Skin epidermis (tissue), 12 donors: Measurements from ENCODE around the gene STAG1.
"Not testable (repeated sequence)": the region's sequence is repeated elsewhere in the genome, so short reads cannot be mapped to it uniquely, and the experiment has no call there.

Experiments
- H3K27ac ChIP-seq, 21 experiments: fragments of 200-600 bp; sonication (generic) in 11 of 21; one replicate each; pipeline ENCODE4 v1.5.0; 2020; ENCODE audit warnings: mild to moderate bottlenecking in 3 of 21, inconsistent platforms in 2 of 21, moderate library complexity in 2 of 21
- H3K4me3 ChIP-seq, 7 experiments: fragments of 200-600 bp; sonication (generic) in 2 of 7; one replicate each; pipeline ENCODE4 v1.5.0; 2020; ENCODE audit warnings: inconsistent platforms in 2 of 7, mild to moderate bottlenecking in 2 of 7, moderate library complexity in 1 of 7

STAG1 gene

DNA sequence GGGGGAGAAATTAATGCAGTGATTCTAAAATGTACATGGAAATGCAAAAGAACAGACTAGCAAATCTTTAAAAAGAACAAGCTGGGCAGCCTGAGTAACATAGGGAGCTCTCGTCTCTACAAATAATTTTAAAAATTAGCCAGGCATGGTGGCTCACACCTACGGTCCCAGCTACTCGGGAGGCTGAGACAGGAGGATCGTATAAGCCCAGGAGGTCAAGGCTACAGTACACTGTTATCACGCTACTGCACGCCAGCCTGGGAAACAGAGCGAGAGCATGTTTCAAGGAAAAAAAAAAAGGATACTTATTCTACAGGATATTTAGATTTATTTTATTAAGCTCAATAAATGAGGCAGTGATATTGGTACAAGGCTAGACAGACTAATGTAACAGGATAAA is 40.9 kb downstream of the STAG1 start:
- no peak overlapping the region for H3K27ac ChIP-seq
- no peak overlapping the region for H3K4me3 ChIP-seq

DNA sequence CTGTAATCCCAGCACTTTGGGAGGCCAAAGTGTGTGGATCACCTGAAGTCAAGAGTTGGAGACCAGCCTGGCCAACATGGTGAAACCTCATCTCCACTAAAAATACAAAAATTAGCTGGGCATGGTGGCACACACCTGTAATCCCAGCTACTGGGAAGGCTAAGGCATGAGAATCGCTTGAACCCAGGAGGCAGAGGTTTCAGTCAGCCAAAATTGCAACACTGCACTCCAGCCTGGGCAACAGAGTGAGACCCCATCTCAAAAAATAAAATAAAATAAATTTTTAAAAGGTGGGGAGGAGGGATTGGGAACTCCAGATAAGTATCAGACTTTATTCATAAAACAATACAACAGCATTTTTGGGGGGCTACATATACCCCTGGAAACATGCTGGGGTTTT is 42.4 kb downstream of the STAG1 start:
- not testable (repeated sequence) for H3K4me3 ChIP-seq, H3K27ac ChIP-seq

DNA sequence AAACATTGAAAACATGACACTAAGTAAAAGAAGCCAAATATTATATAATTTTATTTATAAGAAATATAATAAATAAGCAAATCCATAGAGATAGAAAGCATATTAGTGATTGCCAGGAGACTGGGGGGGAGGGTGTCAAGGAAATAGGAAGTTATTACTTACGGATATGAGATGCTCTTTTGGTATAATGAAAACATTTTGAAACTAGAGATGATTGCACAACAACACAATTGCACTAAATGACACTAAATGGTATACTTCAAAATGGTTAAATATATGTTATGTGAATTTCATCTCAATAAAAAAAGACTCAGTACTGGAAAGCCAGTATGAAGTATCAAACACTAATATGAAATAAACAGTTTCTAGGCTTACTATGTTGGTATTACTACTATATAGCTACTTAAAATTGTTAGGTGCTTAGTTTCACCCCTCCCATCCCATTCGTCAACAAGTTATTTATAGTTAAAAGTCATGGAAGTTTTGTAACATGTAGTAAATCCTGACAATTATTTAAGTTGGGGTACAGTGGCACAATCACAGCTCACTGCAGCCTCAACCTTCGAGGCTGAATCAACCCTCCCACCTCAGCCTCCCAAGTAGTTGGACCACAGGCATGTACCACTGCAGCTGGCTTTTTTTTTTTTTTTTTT is 43.7 kb downstream of the STAG1 start:
- no peak overlapping the region for H3K27ac ChIP-seq
- no peak overlapping the region for H3K4me3 ChIP-seq

DNA sequence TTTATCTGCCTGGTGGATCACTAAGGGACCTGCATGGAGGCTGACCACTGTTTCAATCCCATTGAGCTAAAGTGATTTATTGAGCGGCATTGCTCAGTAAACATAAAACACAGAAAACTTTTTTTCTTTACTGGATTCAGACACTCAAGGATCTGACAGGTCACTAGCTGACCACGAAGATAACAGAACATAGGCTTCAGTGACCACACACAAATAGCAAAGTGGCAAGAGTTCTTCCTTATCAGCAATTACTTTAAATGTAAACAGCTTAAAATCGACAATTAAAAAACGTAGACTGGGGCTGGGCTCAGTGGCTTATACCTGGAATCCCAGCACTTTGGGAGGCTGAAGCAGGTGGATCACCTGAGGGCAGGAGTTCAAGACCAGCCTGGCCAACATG is 48.7 kb downstream of the STAG1 start:
- Histone ChIP-seq H3K27ac (no peak overlapping the region), H3K4me3 (no peak overlapping the region)

DNA sequence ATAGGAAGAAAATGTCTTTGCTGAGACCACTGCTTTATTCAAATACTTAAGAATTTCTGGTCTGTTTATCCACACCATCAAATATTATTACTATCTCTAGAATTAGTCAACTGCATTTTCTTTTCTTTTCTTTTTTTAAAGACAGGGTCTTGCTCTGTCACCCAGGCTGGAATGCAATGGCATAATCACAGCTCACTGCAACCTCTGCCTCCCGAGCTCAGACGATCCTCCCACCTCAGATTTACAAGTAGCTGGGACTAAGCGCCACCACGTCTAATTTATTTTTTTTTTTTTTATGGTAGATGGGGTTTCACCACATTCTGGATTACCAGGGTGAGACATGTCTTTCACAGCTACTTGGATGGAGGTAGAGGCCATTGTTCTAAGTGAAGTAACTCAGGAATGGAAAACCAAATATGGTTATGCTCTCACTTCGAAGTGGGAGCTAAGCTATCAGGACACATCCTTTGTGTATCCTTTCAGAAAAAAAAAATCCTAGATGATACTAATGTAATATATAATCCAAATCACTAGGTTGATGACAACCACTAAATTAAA is 52.8 kb downstream of the STAG1 start:
- no peak overlapping the region for H3K27ac ChIP-seq
- H3K4me3 ChIP-seq, result no peak overlapping the region

DNA sequence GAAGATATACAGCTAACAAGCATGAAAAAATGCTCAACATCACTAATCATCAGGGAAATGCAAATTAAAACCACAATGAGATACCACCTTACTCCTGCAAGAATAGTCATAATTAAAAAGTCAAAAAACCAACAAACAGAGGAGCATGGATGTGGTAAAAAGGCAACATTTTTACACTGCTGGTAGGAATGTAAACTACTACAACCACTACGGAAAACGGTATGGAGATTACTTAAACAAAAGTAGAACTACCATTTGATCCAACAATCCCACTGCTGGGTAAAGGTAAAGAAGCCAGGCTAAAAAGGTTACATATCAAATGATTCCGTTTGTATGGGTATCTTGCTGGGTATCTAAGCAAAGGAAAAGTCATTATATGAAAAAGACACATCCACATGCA is 53.8 kb downstream of the STAG1 start:
- no peak overlapping the region for H3K27ac ChIP-seq
- no peak overlapping the region for H3K4me3 ChIP-seq

DNA sequence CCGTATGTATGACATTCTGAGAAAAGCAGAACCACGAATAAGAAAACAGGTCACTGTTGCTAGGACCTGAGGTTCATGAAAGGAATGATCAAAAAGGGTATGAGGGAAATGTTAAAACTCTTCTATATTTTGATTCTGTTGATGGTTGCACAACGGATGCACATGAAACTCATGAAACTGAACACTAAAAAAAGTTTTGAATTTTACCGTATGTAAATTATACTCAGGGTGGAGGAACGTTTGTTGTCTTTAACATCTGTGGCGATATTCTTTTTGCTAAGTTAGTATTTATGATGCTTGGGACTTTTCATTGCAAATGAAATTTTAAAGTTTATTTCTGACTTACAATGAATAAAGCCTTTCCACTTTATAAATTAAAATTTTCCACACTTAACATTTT is 55.4 kb downstream of the STAG1 start:
- H3K4me3 ChIP-seq, result no peak overlapping the region

DNA sequence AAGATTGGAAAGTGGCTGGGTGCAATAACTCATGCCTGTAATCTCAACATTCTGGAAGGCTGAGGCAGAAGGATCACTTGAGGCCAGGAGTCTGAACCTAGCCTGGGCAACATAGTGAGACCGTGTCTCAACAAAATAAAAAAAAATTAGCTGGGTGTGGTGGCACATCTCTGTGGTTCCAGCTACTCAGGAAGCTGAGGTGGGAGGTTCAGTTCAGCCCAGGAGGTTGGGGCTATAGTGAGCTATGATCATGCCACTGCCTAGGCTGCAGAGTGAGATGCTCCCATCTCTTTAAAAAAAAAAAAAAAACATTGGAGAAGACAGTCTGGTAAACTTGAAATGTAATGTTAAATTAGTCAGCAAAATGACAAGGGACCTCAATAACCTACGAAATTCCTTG is 57.9 kb downstream of the STAG1 start:
- Histone ChIP-seq H3K4me3 (no peak overlapping the region), H3K27ac (no peak overlapping the region)

More for the DNA sequence above, 55.4 kb downstream of the STAG1 start:
- H3K27ac ChIP-seq, result no peak overlapping the region

DNA sequence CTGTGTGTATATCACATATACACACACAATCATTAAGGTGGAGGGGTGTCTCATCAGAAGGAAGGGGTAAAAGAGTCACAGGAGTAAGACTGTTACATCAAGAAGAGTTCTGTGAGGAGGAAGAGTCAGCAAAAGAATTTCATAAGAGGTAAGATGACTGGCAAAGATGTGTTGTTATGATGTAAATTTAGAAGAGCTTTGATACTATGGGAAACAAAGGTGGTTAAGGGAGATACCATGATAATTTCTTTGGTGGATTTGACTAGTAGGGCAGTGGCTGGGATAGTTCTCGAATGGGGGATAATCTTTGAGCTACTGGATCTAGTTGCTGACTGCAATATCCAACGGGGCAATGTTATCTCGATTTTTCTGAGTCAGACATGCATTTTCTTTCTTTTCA is 61.6 kb downstream of the STAG1 start:
- Histone ChIP-seq H3K27ac (no peak overlapping the region), H3K4me3 (no peak overlapping the region)

DNA sequence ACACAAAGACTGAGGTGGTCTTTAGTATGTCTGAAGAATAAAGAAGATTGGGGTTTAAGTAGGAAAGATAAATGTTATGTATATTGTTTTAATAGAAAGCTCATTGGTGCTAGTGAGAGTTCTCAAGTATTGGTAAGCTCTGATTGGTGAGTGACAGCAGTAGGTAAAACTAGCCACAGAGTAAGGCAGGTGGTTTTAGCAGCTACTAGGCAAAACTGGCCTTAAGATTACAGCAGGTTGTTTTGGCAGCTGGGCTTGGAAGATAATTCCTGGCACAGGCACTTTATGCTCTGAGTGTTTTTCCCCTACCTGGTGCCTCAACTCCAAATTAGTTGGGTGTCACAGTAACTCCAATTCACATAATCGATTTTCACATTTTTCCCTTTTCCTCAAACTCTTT is 66.3 kb downstream of the STAG1 start:
- no peak overlapping the region for H3K4me3 ChIP-seq
- no peak overlapping the region for H3K27ac ChIP-seq

DNA sequence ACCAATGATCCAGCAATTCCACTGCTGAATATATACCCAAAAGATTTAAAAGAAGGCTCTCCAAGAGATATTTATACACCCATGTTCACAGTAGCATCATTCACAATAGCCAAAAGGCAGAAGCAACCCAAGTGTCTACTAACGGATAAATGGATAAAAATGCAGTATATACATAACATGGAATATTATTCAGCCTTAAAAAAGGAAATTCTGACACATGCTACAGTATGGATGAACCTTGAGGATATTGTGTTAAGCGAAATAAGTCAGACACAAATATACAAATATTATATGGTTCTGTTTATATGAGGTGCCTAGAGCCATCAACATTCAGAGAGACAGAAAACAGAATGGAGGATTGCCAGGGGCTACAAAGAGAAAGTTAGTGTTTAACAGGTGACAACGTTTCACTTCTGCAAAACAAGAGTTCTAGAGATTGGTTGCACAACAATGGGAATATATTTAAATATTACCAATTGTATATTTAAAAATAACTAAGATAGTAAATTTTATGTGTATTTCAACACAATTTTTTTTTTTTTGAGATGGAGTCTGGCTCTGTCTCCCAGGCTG is 69.4 kb downstream of the STAG1 start:
- H3K27ac ChIP-seq, result no peak overlapping the region
- no peak overlapping the region for H3K4me3 ChIP-seq

DNA sequence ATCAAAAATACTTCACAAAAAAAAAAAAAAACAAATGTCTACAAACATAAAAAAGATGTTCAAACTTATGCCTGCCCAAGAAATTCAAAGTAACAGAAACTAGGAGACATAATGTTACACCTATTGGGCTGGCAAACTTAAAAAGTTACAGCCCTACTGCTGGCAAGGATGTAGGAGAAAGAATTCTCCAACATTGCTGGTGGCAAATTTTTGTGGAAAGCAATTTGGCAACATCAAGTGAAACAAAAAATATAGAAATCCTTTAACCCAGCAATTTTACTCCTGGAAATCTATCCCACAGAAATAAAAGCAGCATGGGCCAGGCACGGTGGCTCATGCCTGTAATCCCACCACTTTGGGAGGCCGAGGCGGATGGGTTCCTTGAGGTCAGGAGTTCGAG is 73.2 kb downstream of the STAG1 start:
- Histone ChIP-seq H3K27ac (no peak overlapping the region), H3K4me3 (no peak overlapping the region)

DNA sequence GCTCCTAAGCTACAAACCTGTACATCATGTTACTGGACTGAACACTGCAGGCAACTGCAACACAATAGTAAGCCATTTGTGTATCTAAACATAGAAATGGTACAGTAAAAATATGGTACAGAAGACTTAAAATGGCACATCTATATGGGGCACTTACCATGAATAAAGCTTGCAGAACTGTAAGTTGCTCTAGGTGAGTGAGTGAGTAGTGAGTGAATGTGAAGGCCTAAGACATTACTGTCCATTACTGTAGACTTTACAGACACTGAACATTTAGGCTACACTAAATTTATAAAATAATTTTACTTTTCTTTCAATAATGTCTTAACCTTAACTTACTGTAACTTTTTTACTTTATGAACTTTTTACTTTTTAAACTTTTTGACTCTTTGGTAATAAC is 76.2 kb downstream of the STAG1 start:
- no peak overlapping the region for H3K27ac ChIP-seq

DNA sequence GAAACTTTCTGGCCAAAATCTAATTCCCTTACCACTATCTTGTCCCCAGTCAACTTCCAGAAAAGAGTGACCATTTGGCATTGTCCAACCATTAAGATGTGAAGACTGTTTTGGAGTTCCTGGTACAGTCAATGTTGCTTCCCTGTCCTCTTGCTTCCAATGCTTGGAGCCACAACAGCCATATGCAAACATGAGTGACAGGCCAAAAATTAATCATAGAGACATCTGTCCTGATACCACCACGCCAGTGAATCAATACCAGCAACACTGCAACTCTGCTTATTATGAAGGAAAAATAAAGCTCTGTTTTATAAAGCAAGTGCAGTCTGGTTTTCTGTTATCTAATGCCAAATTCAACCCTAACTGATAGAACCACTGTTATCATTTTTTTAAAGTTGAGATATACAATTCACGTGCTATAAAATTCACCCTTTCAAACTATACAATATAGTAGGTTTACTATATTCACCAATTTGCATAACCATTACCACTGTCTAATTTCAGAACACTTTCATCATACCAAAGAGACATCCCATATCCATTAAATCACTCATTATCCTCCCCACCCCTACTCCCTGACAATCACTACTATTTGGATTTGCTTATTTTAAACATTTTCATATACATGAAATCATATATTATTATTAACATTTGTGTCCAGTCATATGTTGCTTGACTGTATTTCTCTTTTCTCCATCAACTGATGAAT is 76.9 kb downstream of the STAG1 start:
- H3K27ac ChIP-seq, result no peak overlapping the region

More for the DNA sequence above, 76.2 kb downstream of the STAG1 start:
- no peak overlapping the region for H3K4me3 ChIP-seq

DNA sequence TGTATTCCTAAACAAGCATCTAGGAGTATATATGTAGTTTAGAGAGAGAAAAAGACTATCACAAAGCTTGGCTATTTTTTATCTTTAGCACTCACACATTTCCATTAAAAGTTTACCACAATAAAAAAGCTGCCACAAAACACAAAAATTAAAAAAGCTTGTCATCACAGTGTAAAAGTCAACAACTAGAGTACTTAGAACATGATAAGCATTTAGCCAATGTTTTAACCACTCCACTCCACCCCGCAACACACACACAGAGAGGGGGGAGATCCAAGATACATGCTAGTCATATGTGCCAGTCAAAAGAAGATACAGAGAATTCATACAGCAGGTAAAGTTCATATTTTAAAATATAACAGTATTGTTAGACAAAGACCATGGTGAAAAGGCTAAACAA is 79.7 kb downstream of the STAG1 start:
- Histone ChIP-seq H3K27ac (no peak overlapping the region), H3K4me3 (no peak overlapping the region)

More for the DNA sequence above, 76.9 kb downstream of the STAG1 start:
- no peak overlapping the region for H3K4me3 ChIP-seq

DNA sequence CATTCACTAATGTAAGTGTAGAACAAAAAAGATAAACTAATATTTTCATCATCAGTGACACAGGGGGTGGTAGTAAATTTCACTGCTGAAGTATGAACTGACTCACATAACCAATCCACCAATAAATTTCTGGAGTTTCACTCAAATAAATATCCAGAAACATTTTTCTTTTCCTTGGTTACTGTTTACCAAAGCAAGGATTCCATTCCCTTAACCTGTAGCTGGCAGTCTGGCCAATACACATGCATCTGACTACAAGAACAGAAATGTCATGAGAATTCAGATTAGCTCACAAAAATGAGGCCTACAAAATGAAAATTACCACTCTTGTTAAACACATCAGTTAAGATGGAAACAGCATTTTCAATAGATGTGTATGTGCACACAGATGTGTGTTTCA is 80.3 kb downstream of the STAG1 start:
- no peak overlapping the region for H3K27ac ChIP-seq
- H3K4me3 ChIP-seq, result no peak overlapping the region

DNA sequence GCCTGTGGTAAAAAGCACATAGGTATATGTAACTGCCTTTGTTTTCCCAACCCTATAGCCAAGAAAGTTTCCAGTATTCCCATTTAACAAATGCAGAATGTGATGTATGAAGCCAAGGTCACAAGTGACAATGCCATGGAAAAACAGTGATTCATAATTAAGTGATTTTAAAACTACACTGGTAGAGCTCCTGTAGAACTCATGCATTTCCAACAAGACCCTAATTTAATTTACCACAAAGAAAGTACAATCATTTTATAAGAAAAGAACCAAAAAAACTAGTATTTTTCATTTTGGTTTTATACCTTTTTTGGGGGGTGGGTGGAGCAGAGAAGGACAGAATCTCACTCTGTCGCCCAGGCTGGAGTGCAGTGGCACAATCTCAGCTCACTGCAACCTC is 82.0 kb downstream of the STAG1 start:
- no peak overlapping the region for H3K27ac ChIP-seq
- no peak overlapping the region for H3K4me3 ChIP-seq

DNA sequence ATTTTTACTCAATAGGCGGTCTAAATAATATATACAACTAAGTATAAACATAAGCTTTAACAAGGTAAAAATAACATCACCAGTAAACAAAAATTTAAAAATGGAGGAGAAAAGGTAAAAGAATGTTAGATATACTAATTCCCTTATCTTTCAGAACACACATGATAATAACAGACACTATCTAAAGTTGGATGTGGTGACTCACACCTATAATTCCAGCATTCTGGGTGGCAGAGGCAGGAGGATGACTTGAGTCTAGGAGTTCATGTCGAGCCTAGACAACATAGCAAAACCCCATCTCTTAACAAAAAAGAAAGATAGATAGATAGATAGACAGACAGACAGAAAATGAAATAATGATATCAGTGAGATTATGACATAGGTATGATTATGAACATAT is 85.1 kb downstream of the STAG1 start:
- Histone ChIP-seq H3K4me3 (no peak overlapping the region), H3K27ac (no peak overlapping the region)

DNA sequence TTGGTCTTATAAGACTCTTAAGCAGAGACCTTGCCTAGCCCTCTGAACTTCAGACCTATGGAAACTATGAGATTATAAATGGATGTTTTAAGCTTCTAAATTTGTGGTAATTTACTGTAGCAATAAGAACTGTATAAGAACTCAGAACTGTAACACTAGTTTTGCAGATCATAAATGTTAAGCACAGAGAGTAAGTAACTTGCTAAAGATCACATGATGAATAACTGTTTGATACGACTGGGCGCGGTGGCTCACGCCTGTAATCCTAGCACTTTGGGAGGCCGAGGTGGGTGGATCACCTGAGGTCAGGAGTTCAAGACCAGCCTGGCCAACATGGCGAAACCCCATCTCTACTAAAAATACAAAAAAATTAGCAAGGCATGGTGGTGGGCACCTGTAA is 85.9 kb downstream of the STAG1 start:
- not testable (repeated sequence) for H3K4me3 ChIP-seq, H3K27ac ChIP-seq

DNA sequence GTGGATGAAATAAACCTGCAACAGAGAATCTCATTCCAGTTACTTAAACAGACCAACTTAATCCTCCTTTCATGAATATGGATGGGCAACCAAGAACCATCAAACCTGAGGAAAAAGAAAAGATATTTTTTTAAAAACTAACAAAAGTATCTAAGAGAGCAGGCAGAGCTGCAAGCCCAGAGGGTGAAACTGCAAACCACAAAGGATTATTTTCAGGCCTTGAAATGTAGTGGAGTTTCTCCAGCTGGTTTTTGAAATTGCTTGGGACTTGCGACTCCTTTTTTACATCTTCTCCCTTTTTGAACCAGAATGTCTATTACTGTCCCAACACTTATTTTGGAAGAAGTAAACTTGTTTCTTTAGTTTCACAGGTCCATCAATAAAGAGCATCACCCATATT is 87.4 kb downstream of the STAG1 start:
- Histone ChIP-seq H3K4me3 (no peak overlapping the region), H3K27ac (no peak overlapping the region)

DNA sequence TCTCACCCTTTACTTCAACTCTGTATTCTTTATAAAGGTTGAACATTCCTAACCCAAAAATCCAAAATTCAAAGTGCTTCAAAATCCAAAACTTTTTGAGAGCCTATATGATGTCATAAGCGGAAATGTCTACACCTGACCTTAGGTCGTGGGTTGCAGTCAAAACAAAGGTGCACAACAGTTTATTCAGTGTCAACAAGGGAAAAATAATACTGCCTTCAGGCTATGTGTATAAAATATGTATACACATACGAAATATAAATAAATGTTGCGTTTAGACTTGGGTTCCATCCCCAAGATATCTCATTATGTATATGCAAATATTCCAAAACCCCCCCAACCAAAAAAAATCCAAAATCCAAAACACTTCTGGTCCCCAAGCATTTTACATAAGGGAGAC is 90.9 kb downstream of the STAG1 start:
- Histone ChIP-seq H3K27ac (no peak overlapping the region), H3K4me3 (no peak overlapping the region)
